Measurements from ENCODE around the gene UBALD2.

DNA sequence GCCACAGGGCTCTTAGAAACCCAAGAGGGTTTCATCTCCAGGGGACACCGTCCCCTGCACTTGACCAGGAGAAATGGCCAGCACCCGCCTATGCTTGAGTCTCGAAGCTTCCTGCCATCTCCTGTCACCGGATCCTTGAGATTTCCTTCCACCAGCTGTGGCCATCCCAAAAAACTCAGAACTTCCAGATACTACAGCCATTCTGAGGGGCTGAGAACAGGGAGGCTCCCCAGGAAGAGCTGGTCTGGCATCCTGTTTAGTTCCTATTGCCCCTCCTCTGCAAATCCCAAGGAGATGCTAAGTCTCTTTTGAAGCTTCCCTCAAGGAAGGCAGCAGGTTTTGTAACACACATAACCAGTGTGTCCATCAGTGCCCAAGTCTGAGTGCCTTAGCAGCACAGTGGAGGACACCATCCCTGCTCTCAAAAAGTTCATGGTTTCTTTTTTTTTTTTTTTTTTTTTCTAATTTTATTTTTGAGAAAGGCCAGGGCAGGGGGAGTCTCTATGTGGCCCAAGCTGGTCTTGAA, 2.0 kb downstream of the UBALD2 start:
- TF ChIP-seq, protein P1, sequence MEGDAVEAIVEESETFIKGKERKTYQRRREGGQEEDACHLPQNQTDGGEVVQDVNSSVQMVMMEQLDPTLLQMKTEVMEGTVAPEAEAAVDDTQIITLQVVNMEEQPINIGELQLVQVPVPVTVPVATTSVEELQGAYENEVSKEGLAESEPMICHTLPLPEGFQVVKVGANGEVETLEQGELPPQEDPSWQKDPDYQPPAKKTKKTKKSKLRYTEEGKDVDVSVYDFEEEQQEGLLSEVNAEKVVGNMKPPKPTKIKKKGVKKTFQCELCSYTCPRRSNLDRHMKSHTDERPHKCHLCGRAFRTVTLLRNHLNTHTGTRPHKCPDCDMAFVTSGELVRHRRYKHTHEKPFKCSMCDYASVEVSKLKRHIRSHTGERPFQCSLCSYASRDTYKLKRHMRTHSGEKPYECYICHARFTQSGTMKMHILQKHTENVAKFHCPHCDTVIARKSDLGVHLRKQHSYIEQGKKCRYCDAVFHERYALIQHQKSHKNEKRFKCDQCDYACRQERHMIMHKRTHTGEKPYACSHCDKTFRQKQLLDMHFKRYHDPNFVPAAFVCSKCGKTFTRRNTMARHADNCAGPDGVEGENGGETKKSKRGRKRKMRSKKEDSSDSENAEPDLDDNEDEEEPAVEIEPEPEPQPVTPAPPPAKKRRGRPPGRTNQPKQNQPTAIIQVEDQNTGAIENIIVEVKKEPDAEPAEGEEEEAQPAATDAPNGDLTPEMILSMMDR (conservative IDR thresholded peaks at IDR 0.05; ENCODE audit: low read length) = no peak
- TF ChIP-seq EZH2phosphoT487 (IDR thresholded peaks at IDR 0.05; ENCODE audit: borderline replicate concordance, low read depth, low read length) = no peak
